NB4 (cell line): ENCODE measurements around the gene JPT1.
A peak's percentile ranks its signal among the peaks of the same experiment; 100 is the strongest.

ENCODE experiments used
- DNase-seq: peaks from one replicate; pipeline ENCODE4 v3.0.0; 2010; ENCODE audit warnings: low read depth
- H3K4me3 ChIP-seq: one replicate; pipeline ENCODE4 v1.5.1; 2011; ENCODE audit warnings: mild to moderate bottlenecking, low read depth, low read length, moderate library complexity
- CTCF ChIP-seq: IDR thresholded peaks from one replicate; pipeline ENCODE4 v1.5.1; 2012; ENCODE audit warnings: low read depth, low read length
- MAX ChIP-seq: IDR thresholded peaks from 2 replicates; pipeline ENCODE4 v1.6.1; 2011; ENCODE audit warnings: low read depth, low read length
- MYC ChIP-seq: IDR thresholded peaks from 2 replicates; pipeline ENCODE4 v1.6.1; 2011; ENCODE audit warnings: low read depth, low read length
- POLR2A ChIP-seq: IDR thresholded peaks from 2 replicates; pipeline ENCODE4 v1.6.1; 2011; ENCODE audit warnings: mild to moderate bottlenecking; ENCODE audit not compliant: insufficient read length; ENCODE audit errors: extremely low read depth

JPT1 gene

GRCh38 chr17:75088465-75089417 is 65.6 kb downstream of the JPT1 start:
- peak overlapping the region; percentile 54 for H3K4me3 ChIP-seq
- peak; percentile 40; the same call in 1 of the 2 replicates for TF ChIP-seq MAX
- TF ChIP-seq POLR2A = no peak
- peak; percentile 51 for DNase-seq

- TF ChIP-seq CTCF = no peak
- no peak for TF ChIP-seq MAX
- TF ChIP-seq POLR2A = no peak
- no peak for TF ChIP-seq MYC
- H3K4me3 ChIP-seq = peak within 1 kb of the TSS; percentile 62
- DNase-seq = peak; percentile 92
Measured at GRCh38 chr17:75087558-75088453, 66.5 kb downstream of the JPT1 start, which contains the start of gene SLC16A5. TSS of gene SLC16A5 (plus strand) at chr17:75087954. CDS start at chr17:75093637, 5,683 bp downstream.

GRCh38 chr17:75087182-75087557 is 67.1 kb downstream of the JPT1 start:
- no peak for TF ChIP-seq MAX
- DNase-seq = no peak
- H3K4me3 ChIP-seq = peak overlapping the region; percentile 62

- TF ChIP-seq POLR2A (no peak), MAX (no peak), MYC (no peak), CTCF (no peak)
- no peak overlapping the region for H3K4me3 ChIP-seq
- no peak for DNase-seq
Measured at GRCh38 chr17:75086496-75087181, 67.7 kb downstream of the JPT1 start.
